Measurements from ENCODE around the gene ARHGEF3.

DNA sequence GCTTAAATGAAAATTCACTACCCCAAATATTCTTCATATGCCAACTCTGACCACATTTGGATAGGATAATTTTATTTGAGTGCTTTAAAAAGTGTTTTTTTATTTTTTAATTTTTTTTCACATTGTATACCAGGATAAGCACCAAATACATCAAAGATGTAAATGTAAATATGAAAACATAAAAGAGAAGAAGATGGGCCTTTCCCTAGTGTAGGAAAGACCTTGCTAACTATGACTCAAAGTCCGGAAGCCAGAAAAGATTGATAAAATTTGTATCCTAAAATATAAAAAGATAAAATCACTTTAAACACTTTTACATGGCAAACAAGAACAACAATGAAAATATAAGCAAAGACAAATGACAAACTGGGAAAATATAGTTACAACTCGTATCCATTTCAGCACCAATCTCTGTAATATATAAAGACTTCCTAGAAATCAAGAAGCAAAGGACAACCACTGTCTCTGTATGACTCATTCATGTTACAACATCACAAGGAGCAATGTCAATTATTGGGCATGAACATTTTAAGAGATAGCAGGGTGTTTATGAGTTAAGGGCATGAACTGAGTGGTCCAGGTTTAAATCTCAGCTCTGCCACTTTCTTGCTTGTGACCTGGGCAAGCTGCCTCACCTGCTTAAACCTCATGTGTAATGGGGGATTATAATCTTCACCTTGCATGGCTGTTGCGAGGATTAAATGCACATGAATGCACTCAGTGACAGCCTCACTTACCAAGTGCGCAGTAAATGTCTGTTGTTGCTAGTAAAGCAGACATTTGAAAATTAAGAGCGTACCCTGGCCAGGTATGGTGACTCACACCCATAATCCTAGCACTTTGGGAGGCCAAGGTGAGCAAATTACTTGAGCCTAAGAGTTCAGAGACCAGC, 25.3 kb upstream of the ARHGEF3 start:
- TF ChIP-seq, protein P1, sequence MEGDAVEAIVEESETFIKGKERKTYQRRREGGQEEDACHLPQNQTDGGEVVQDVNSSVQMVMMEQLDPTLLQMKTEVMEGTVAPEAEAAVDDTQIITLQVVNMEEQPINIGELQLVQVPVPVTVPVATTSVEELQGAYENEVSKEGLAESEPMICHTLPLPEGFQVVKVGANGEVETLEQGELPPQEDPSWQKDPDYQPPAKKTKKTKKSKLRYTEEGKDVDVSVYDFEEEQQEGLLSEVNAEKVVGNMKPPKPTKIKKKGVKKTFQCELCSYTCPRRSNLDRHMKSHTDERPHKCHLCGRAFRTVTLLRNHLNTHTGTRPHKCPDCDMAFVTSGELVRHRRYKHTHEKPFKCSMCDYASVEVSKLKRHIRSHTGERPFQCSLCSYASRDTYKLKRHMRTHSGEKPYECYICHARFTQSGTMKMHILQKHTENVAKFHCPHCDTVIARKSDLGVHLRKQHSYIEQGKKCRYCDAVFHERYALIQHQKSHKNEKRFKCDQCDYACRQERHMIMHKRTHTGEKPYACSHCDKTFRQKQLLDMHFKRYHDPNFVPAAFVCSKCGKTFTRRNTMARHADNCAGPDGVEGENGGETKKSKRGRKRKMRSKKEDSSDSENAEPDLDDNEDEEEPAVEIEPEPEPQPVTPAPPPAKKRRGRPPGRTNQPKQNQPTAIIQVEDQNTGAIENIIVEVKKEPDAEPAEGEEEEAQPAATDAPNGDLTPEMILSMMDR (IDR thresholded peaks at IDR 0.05; ENCODE audit: low read length): no peak
- TF ChIP-seq EZH2 (optimal IDR thresholded peaks at IDR 0.05; ENCODE audit: low read depth, low read length): no peak
- TF ChIP-seq EZH2phosphoT487 (IDR thresholded peaks at IDR 0.05; ENCODE audit: low read length): no peak

Data from MM.1S (cell line).